ENCODE data around the gene BIVM.
A peak's percentile ranks its signal among the peaks of the same experiment; 100 is the strongest.

BIVM gene

GRCh38 chr13:102846261-102847015, 47.5 kb downstream of the BIVM start:
- Histone ChIP-seq H3K27me3 (ENCODE audit: insufficient read depth, low read length, poor library complexity, severe bottlenecking) (no peaks in the 10 kb centered on the region), H4K20me1 (ENCODE audit: insufficient read depth, low read length, poor library complexity, severe bottlenecking) (peaks cover 39% of the 10 kb centered on the region), H2AFZ (ENCODE audit: low read length) (peak overlapping the region; percentile 74), H3K4me1 (ENCODE audit: insufficient read depth, low read length, poor library complexity, severe bottlenecking) (peaks cover 39% of the 10 kb centered on the region), H3K9ac (ENCODE audit: low read depth, low read length, poor library complexity, severe bottlenecking) (peak overlapping the region; percentile 100), H3K36me3 (ENCODE audit: insufficient read depth, low read length) (no peaks in the 10 kb centered on the region), H3K4me2 (ENCODE audit: low read depth, low read length, poor library complexity, severe bottlenecking) (peak overlapping the region; percentile 95), H3K4me3 (ENCODE audit: low read length, poor library complexity, severe bottlenecking) (peak overlapping the region; percentile 97), H3K79me2 (ENCODE audit: insufficient read depth, low read length) (peaks cover 63% of the 10 kb centered on the region), H3K9me2 (replicated peaks; ENCODE audit: low read depth, low read length) (no peaks in the 10 kb centered on the region), H3F3A (ENCODE audit: low read depth) (no peaks in the 10 kb centered on the region), H3K9me3 (ENCODE audit: insufficient read depth, low read depth, low read length) (no peaks in the 10 kb centered on the region)
- TF ChIP-seq EZH2phosphoT487 (IDR thresholded peaks at IDR 0.05; ENCODE audit: borderline replicate concordance): no peak
- TF ChIP-seq, protein P1, sequence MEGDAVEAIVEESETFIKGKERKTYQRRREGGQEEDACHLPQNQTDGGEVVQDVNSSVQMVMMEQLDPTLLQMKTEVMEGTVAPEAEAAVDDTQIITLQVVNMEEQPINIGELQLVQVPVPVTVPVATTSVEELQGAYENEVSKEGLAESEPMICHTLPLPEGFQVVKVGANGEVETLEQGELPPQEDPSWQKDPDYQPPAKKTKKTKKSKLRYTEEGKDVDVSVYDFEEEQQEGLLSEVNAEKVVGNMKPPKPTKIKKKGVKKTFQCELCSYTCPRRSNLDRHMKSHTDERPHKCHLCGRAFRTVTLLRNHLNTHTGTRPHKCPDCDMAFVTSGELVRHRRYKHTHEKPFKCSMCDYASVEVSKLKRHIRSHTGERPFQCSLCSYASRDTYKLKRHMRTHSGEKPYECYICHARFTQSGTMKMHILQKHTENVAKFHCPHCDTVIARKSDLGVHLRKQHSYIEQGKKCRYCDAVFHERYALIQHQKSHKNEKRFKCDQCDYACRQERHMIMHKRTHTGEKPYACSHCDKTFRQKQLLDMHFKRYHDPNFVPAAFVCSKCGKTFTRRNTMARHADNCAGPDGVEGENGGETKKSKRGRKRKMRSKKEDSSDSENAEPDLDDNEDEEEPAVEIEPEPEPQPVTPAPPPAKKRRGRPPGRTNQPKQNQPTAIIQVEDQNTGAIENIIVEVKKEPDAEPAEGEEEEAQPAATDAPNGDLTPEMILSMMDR (conservative IDR thresholded peaks at IDR 0.05; ENCODE audit: low read length): no peak

- Histone ChIP-seq H3K4me3 (ENCODE audit: low read length, poor library complexity, severe bottlenecking) (peak overlapping the region; percentile 97), H3K9me2 (replicated peaks; ENCODE audit: low read depth, low read length) (no peaks in the 10 kb centered on the region), H4K20me1 (ENCODE audit: insufficient read depth, low read length, poor library complexity, severe bottlenecking) (peaks cover 47% of the 10 kb centered on the region), H3K36me3 (ENCODE audit: insufficient read depth, low read length) (no peaks in the 10 kb centered on the region), H3K9ac (ENCODE audit: low read depth, low read length, poor library complexity, severe bottlenecking) (peak overlapping the region; percentile 100), H3F3A (ENCODE audit: low read depth) (no peaks in the 10 kb centered on the region), H3K4me2 (ENCODE audit: low read depth, low read length, poor library complexity, severe bottlenecking) (peak overlapping the region; percentile 95), H3K9me3 (ENCODE audit: insufficient read depth, low read depth, low read length) (no peaks in the 10 kb centered on the region), H3K79me2 (ENCODE audit: insufficient read depth, low read length) (peaks cover 74% of the 10 kb centered on the region), H2AFZ (ENCODE audit: low read length) (no peak overlapping the region), H3K4me1 (ENCODE audit: insufficient read depth, low read length, poor library complexity, severe bottlenecking) (peaks cover 47% of the 10 kb centered on the region), H3K27me3 (ENCODE audit: insufficient read depth, low read length, poor library complexity, severe bottlenecking) (no peaks in the 10 kb centered on the region)
- no peak for TF ChIP-seq EZH2phosphoT487 (IDR thresholded peaks at IDR 0.05; ENCODE audit: borderline replicate concordance)
- TF ChIP-seq, protein P1 (conservative IDR thresholded peaks at IDR 0.05; ENCODE audit: low read length): peak; percentile 84
These were observed 48.6 kb downstream of the BIVM start for GRCh38 chr13:102847272-102848234.

GRCh38 chr13:102848956-102849355, 50.0 kb downstream of the BIVM start:
- Histone ChIP-seq H2AFZ (ENCODE audit: low read length) (no peak overlapping the region), H3K9me2 (replicated peaks; ENCODE audit: low read depth, low read length) (no peaks in the 10 kb centered on the region), H3K4me3 (ENCODE audit: low read length, poor library complexity, severe bottlenecking) (peak overlapping the region; percentile 97), H3K4me2 (ENCODE audit: low read depth, low read length, poor library complexity, severe bottlenecking) (peak overlapping the region; percentile 95), H3K36me3 (ENCODE audit: insufficient read depth, low read length) (peaks cover 2% of the 10 kb centered on the region; the same call in 1 of the 2 replicates), H3K4me1 (ENCODE audit: insufficient read depth, low read length, poor library complexity, severe bottlenecking) (peaks cover 54% of the 10 kb centered on the region), H4K20me1 (ENCODE audit: insufficient read depth, low read length, poor library complexity, severe bottlenecking) (peaks cover 54% of the 10 kb centered on the region), H3K27me3 (ENCODE audit: insufficient read depth, low read length, poor library complexity, severe bottlenecking) (no peaks in the 10 kb centered on the region), H3K79me2 (ENCODE audit: insufficient read depth, low read length) (peaks cover 87% of the 10 kb centered on the region), H3K9me3 (ENCODE audit: insufficient read depth, low read depth, low read length) (no peaks in the 10 kb centered on the region), H3F3A (ENCODE audit: low read depth) (no peaks in the 10 kb centered on the region), H3K9ac (ENCODE audit: low read depth, low read length, poor library complexity, severe bottlenecking) (peak overlapping the region; percentile 100)
- no peak for TF ChIP-seq EZH2phosphoT487 (IDR thresholded peaks at IDR 0.05; ENCODE audit: borderline replicate concordance)

All from Loucy (cell line).